Lower lobe of right lung (tissue), 2 donors: ENCODE results near the gene WNK2. TPM values are rescaled to one million over a fixed set of nuclear protein-coding genes. Genes with fewer than 3 reads are reported as not detected.

ENCODE experiments used
- ATAC-seq, 2 donors: fragments of 200-7000 bp; cut with Tn5 transposase; one replicate each; pipeline ENCODE4 v1.9.1; 2020 to 2022; ENCODE audit warnings: mild to moderate bottlenecking in 2 of 2, moderate library complexity in 2 of 2
- DNase-seq: peaks from one replicate; pipeline ENCODE4 v3.0.0-alpha.2; 2020
- H3K27ac ChIP-seq: fragments of 200-600 bp; one replicate; pipeline ENCODE4 v1.8.0; 2022
- H3K27me3 ChIP-seq: fragments of 200-600 bp; one replicate; pipeline ENCODE4 v1.8.0; 2022; ENCODE audit warnings: low read depth
- H3K36me3 ChIP-seq: fragments of 200-600 bp; one replicate; pipeline ENCODE4 v1.8.0; 2022; ENCODE audit warnings: mild to moderate bottlenecking
- H3K4me1 ChIP-seq: fragments of 200-600 bp; one replicate; pipeline ENCODE4 v1.8.0; 2022
- H3K4me3 ChIP-seq: fragments of 200-600 bp; one replicate; pipeline ENCODE4 v1.8.0; 2022; ENCODE audit warnings: mild to moderate bottlenecking
- H3K9me3 ChIP-seq: fragments of 200-600 bp; one replicate; pipeline ENCODE4 v1.8.0; 2022
- CTCF ChIP-seq: fragments of 200-600 bp; IDR thresholded peaks from one replicate; pipeline ENCODE4 v1.8.0; 2022; ENCODE audit warnings: antibody characterized with exemption, mild to moderate bottlenecking
- intact Hi-C: fragments of 100-400 bp; cut with DNase I; formaldehyde crosslinking; loops from one replicate; pipeline ENCODE4 v1.11.0; 2022
- total RNA-seq: library from RNA; stranded (reverse); fragmentation: NEBNext Ultra II Directional; extraction: Animal tissue kit (Norgen Biotek cat#: 25700); gene quantifications from one replicate; pipeline ENCODE4 v1.2.1, GENCODE V29; 2021
- donor health status: DM: no; HTN: yes; CAD: no; lungs with severe emphysema.

The WNK2 gene
- total RNA-seq, 1 donor from 2014 or later: 7.7 TPM

- DNase-seq: no peak
- TF ChIP-seq CTCF: no peak
Observed at GRCh38 chr9:93290495-93291434, 106.8 kb downstream of the WNK2 start.

GRCh38 chr9:93291536-93292287 is 107.8 kb downstream of the WNK2 start:
- ATAC-seq: no peak
- no peak overlapping the region for H3K27ac ChIP-seq
- no peaks in the 10 kb centered on the region for H3K9me3 ChIP-seq
- intact Hi-C loops: no loop called here
- TF ChIP-seq CTCF: no peak
- no peaks in the 10 kb centered on the region for H3K36me3 ChIP-seq
- H3K4me1 ChIP-seq: no peaks in the 10 kb centered on the region
- H3K27me3 ChIP-seq: peaks cover 8% of the 10 kb centered on the region
- no peak for DNase-seq
- H3K4me3 ChIP-seq: no peak overlapping the region

More at GRCh38 chr9:93290495-93291434, 106.8 kb downstream of the WNK2 start:
- ATAC-seq: no peak
- Histone ChIP-seq H3K4me1 (no peaks in the 10 kb centered on the region), H3K27me3 (peaks cover 8% of the 10 kb centered on the region), H3K36me3 (no peaks in the 10 kb centered on the region), H3K9me3 (no peaks in the 10 kb centered on the region), H3K27ac (no peak overlapping the region), H3K4me3 (no peak overlapping the region)
- intact Hi-C loops: no loop called here

- Histone ChIP-seq H3K36me3 (no peaks in the 10 kb centered on the region), H3K9me3 (no peaks in the 10 kb centered on the region), H3K4me3 (no peak overlapping the region), H3K27ac (no peak overlapping the region), H3K27me3 (peaks cover 8% of the 10 kb centered on the region), H3K4me1 (no peaks in the 10 kb centered on the region)
- DNase-seq (no peak), ATAC-seq (no peak)
- no peak for TF ChIP-seq CTCF
- intact Hi-C loops: no loop called here
Observed at GRCh38 chr9:93292288-93292615, 108.3 kb downstream of the WNK2 start.

- ATAC-seq (no peak), DNase-seq (no peak)
- intact Hi-C loops: no loop called here
- no peaks in the 10 kb centered on the region for H3K4me1 ChIP-seq
- peaks cover 8% of the 10 kb centered on the region for H3K27me3 ChIP-seq
- no peaks in the 10 kb centered on the region for H3K9me3 ChIP-seq
- no peak for TF ChIP-seq CTCF
- no peaks in the 10 kb centered on the region for H3K36me3 ChIP-seq
- no peak overlapping the region for H3K4me3 ChIP-seq
- no peak overlapping the region for H3K27ac ChIP-seq
Observed at GRCh38 chr9:93292664-93293328, 108.9 kb downstream of the WNK2 start.

GRCh38 chr9:93294011-93294410 is 110.1 kb downstream of the WNK2 start:
- TF ChIP-seq CTCF: no peak
- ATAC-seq: no peak

More at GRCh38 chr9:93294011-93294410, 110.1 kb downstream of the WNK2 start:
- Histone ChIP-seq H3K27ac (no peak overlapping the region), H3K9me3 (no peaks in the 10 kb centered on the region), H3K36me3 (no peaks in the 10 kb centered on the region), H3K4me1 (no peaks in the 10 kb centered on the region), H3K27me3 (peaks cover 8% of the 10 kb centered on the region), H3K4me3 (no peak overlapping the region)
- intact Hi-C loops: no loop called here
- DNase-seq: no peak
